Endothelial cell of umbilical vein (primary cell): ENCODE results near the gene SBSN.

ENCODE experiments used
- CTCF ChIP-seq, 2 donors: IDR thresholded peaks; 1 replicate in 1 of 2; 2 replicates in 1 of 2; pipeline ENCODE4 v1.5.1; 2011; ENCODE audit warnings: low read length in 2 of 2, mild to moderate bottlenecking in 2 of 2, moderate library complexity in 2 of 2, control low read depth in 1 of 2, inconsistent platforms in 1 of 2, low read depth in 1 of 2; ENCODE audit not compliant: insufficient read depth in 1 of 2; ENCODE audit errors: extremely low read depth in 1 of 2
- EZH2 ChIP-seq: IDR thresholded peaks from 2 replicates; pipeline ENCODE4 v1.6.1; 2012; ENCODE audit warnings: borderline replicate concordance, low read depth, mild to moderate bottlenecking, moderate library complexity, low read length, inconsistent platforms; ENCODE audit not compliant: severe bottlenecking
- FOS ChIP-seq: IDR thresholded peaks from 2 replicates; pipeline ENCODE4 v1.6.1; 2011; ENCODE audit warnings: mild to moderate bottlenecking, low read length, moderate library complexity, borderline replicate concordance; ENCODE audit not compliant: insufficient read depth
- GATA2 ChIP-seq: IDR thresholded peaks from 2 replicates; pipeline ENCODE4 v1.7.0; 2011; ENCODE audit warnings: low read depth, mild to moderate bottlenecking, moderate library complexity, mixed read lengths, low read length; ENCODE audit not compliant: insufficient read length, insufficient read depth
- JUN ChIP-seq: IDR thresholded peaks from 2 replicates; pipeline ENCODE4 v1.6.1; 2011; ENCODE audit warnings: borderline replicate concordance, low read depth; ENCODE audit not compliant: insufficient read length, insufficient read depth
- MYC ChIP-seq: IDR thresholded peaks from one replicate; pipeline ENCODE4 v1.6.1; 2011; ENCODE audit warnings: mild to moderate bottlenecking, low read depth, low read length
- POLR2A ChIP-seq: IDR thresholded peaks from 2 replicates; pipeline ENCODE4 v1.6.1; 2012; ENCODE audit warnings: low read depth, mild to moderate bottlenecking, control low read depth, low read length
- POLR2AphosphoS5 ChIP-seq: IDR thresholded peaks from 2 replicates; pipeline ENCODE4 v1.6.1; 2012; ENCODE audit warnings: low read depth, mild to moderate bottlenecking, control low read depth, low read length, moderate library complexity; ENCODE audit not compliant: insufficient read depth

GRCh38 chr19:35552534-35553384 lies 24.6 kb upstream of the SBSN start:
- TF ChIP-seq EZH2 (no peak), FOS (no peak), CTCF (IDR thresholded peaks at IDR 0.05; ENCODE audit: extremely low read depth in 1 of 2, insufficient read depth in 1 of 2, low read depth in 1 of 2, low read length in 2 of 2) (no peak), GATA2 (no peak), POLR2A (no peak), JUN (no peak), POLR2AphosphoS5 (no peak), MYC (no peak)
